NCI-H128 (cell line): ENCODE results near the gene GMDS.

ENCODE experiments used
- DNase-seq: peaks from one replicate; lab custom pipeline; 2025; ENCODE audit not compliant: unreplicated experiment; lab: John Stamatoyannopoulos, UW

Gene GMDS

GRCh38 chr6:1610497-1611321 is 634.7 kb downstream of the GMDS start:
- no peak for DNase-seq

GRCh38 chr6:1609648-1610496 is 635.5 kb downstream of the GMDS start, which contains the start of gene FOXC1:
FOXC1 (plus strand) TSS chr6:1609915; CDS start chr6:1610446, 531 bp downstream.
- no peak for DNase-seq

GRCh38 chr6:1609041-1609647 is 636.3 kb downstream of the GMDS start:
- DNase-seq, result no peak

- no peak for DNase-seq
Observed at GRCh38 chr6:1608222-1609040, 637.0 kb downstream of the GMDS start.

GRCh38 chr6:1607516-1608221 is 637.7 kb downstream of the GMDS start:
- no peak for DNase-seq

- no peak for DNase-seq
Observed at GRCh38 chr6:1606780-1607515, 638.5 kb downstream of the GMDS start.

- no peak for DNase-seq
Observed at GRCh38 chr6:1605893-1606779, 639.3 kb downstream of the GMDS start.

- DNase-seq, result no peak
Observed at GRCh38 chr6:1605004-1605892, 640.2 kb downstream of the GMDS start.

GRCh38 chr6:1604158-1605003 is 641.0 kb downstream of the GMDS start:
- DNase-seq, result no peak

- no peak for DNase-seq
Observed at GRCh38 chr6:1603708-1604107, 641.7 kb downstream of the GMDS start.

GRCh38 chr6:1602049-1602713 is 643.2 kb downstream of the GMDS start:
- no peak for DNase-seq

- DNase-seq, result no peak
Observed at GRCh38 chr6:1601158-1602048, 644.0 kb downstream of the GMDS start.

GRCh38 chr6:1600764-1601157 is 644.6 kb downstream of the GMDS start:
- no peak for DNase-seq

GRCh38 chr6:1600063-1600763 is 645.2 kb downstream of the GMDS start:
- DNase-seq, result no peak
